Muscle layer of duodenum (tissue), 2 donors: ENCODE measurements around the gene ANKRD34B.

Experiments used
- H3K27ac ChIP-seq: one replicate; pipeline ENCODE4 v1.7.0; 2013; ENCODE audit warnings: mild to moderate bottlenecking, low read length
- H3K27me3 ChIP-seq: one replicate; pipeline ENCODE4 v1.7.0; 2013; ENCODE audit warnings: low read depth, mild to moderate bottlenecking, control low read depth, low read length
- H3K36me3 ChIP-seq, 2 donors: one replicate each; pipeline ENCODE4 v1.7.0; 2013; ENCODE audit warnings: low read length in 2 of 2, control low read depth in 1 of 2, mild to moderate bottlenecking in 1 of 2; ENCODE audit not compliant: insufficient read depth in 2 of 2, control insufficient read depth in 1 of 2
- H3K4me1 ChIP-seq, 2 donors: one replicate each; pipeline ENCODE4 v1.7.0; 2013; ENCODE audit warnings: low read length in 2 of 2, mild to moderate bottlenecking in 2 of 2, control low read depth in 1 of 2, moderate library complexity in 1 of 2; ENCODE audit not compliant: insufficient read depth in 2 of 2, control insufficient read depth in 1 of 2
- H3K4me3 ChIP-seq, 2 donors: one replicate each; pipeline ENCODE4 v1.7.0; 2013; ENCODE audit warnings: low read length in 2 of 2, low read depth in 1 of 2, mild to moderate bottlenecking in 1 of 2
- H3K9me3 ChIP-seq, 2 donors: one replicate each; pipeline ENCODE4 v1.7.0; 2013; ENCODE audit warnings: low read length in 2 of 2, control low read depth in 1 of 2, mild to moderate bottlenecking in 1 of 2; ENCODE audit not compliant: control insufficient read depth in 1 of 2
- donor health status: healthy.

Gene ANKRD34B

GRCh38 chr5:80569086-80569960 lies 757 bp downstream of the ANKRD34B start:
- peaks cover 9% of the 10 kb centered on the region for H3K27me3 ChIP-seq
- peak overlapping the region in 1 of 2 donors; percentile 68 for H3K4me3 ChIP-seq
- H3K27ac ChIP-seq = no peak overlapping the region
- H3K9me3 ChIP-seq = peaks cover 0 to 2% of the 10 kb centered on the region in 2 donors
- peaks cover 0 to 17% of the 10 kb centered on the region in 2 donors for H3K4me1 ChIP-seq
- H3K36me3 ChIP-seq = no peaks in the 10 kb centered on the region

DNA sequence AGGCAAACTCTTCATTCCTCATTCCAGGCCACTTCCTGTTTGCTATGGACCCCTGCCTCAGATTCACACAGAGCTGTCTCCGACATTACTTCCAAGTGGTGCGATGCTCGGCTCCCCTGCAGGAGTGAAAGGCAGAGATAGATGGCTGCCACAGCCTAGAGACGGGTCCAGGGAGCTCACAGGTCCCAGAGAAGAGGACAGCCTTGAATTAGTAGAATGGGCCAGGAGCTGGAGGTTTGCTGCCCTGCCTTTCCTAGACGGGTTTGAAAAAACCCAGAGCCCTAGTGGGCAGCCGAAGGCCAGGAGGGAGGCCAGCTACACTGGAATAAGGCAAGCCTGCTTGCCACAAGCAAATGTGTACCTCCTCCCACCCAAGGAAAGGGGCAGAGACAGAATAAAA lies 1.8 kb downstream of the ANKRD34B start:
- H3K27ac ChIP-seq = no peak overlapping the region
- H3K27me3 ChIP-seq = peaks cover 9% of the 10 kb centered on the region
- H3K36me3 ChIP-seq = no peaks in the 10 kb centered on the region
- H3K4me1 ChIP-seq = peaks cover 0 to 17% of the 10 kb centered on the region in 2 donors
- no peak overlapping the region for H3K4me3 ChIP-seq
- H3K9me3 ChIP-seq = peaks cover 0 to 2% of the 10 kb centered on the region in 2 donors

DNA sequence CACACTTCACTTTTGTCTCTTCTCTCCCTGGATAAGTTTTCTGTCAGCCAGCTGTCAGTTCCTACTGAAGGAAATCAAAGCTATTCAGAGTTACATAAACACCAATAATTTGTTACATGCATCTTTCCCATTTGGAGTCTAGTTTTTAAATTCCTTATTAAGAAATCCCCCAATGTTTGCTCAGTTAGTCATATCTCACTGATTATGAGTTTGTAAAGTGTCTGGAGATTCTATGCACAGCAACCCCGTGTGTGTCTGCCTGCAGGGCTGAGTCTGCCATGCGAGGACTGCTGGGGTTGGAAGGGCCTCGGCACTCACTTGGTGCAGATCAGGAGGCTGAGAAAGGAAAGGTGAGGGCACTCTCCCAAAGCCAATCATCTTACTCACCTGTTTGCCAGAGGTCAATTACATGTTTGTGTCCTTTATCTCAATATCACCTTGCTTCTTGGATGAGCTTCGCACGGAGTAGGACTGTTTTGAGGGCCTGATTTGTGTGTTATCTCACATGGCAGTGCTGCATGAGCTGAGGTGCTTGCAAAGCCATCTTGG lies 3.3 kb downstream of the ANKRD34B start:
- H3K4me1 ChIP-seq = peaks cover 0 to 17% of the 10 kb centered on the region in 2 donors
- H3K4me3 ChIP-seq = no peak overlapping the region
- no peaks in the 10 kb centered on the region for H3K36me3 ChIP-seq
- H3K27me3 ChIP-seq = peaks cover 9% of the 10 kb centered on the region
- no peak overlapping the region for H3K27ac ChIP-seq
- no peaks in the 10 kb centered on the region for H3K9me3 ChIP-seq

- H3K27ac ChIP-seq = no peak overlapping the region
- H3K27me3 ChIP-seq = peaks cover 9% of the 10 kb centered on the region
- H3K36me3 ChIP-seq = no peaks in the 10 kb centered on the region
These were observed 4.8 kb downstream of the ANKRD34B start for GRCh38 chr5:80565330-80565729.

DNA sequence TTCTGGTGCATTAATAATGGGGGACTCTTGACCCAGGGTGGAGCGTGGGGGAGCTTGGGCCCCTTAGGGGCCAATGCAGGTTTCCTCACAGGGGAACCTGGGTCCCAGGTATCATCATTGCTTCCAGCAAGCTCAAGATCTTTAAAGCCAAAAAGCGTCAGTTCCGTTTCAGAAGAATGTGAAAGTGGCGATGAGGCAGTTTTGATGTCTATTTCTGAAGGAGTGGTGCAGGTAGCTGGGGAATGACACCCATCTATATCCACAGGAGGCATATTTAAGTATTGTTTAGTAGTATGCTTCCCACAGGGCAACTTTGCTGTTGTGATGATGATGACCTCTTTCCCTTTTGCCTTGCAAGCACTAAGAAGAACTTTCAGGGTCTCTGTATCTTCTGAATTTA lies 10.8 kb downstream of the ANKRD34B start:
- Histone ChIP-seq H3K27ac (no peak overlapping the region), H3K4me3 (no peak overlapping the region), H3K9me3 (no peaks in the 10 kb centered on the region), H3K36me3 (no peaks in the 10 kb centered on the region), H3K4me1 (no peaks in the 10 kb centered on the region), H3K27me3 (no peaks in the 10 kb centered on the region)

More at GRCh38 chr5:80565330-80565729, 4.8 kb downstream of the ANKRD34B start:
- no peak overlapping the region for H3K4me3 ChIP-seq
- H3K9me3 ChIP-seq = no peaks in the 10 kb centered on the region
- peaks cover 0 to 14% of the 10 kb centered on the region in 2 donors for H3K4me1 ChIP-seq

DNA sequence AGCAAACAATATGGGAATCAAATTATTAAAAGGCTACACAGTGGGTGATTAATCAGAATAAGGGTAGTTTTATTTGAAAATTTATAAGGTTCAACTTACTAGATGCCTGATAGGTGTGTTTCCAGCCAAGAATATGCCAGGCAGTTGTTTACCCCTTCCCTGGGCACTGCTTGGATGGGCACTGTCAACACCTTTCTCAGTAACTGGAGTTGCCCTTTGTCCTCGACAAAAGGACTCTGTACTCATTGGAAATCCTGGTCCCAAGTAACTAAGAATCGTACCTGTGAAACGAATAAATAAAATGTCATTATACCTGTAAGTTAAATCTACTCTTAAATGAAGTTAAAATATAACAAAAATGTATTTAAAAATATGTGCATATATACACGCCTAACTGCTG lies 15.0 kb downstream of the ANKRD34B start:
- no peaks in the 10 kb centered on the region for H3K27me3 ChIP-seq
- no peak overlapping the region for H3K4me3 ChIP-seq
- H3K4me1 ChIP-seq = no peaks in the 10 kb centered on the region
- H3K9me3 ChIP-seq = no peaks in the 10 kb centered on the region
- no peak overlapping the region for H3K27ac ChIP-seq
- no peaks in the 10 kb centered on the region for H3K36me3 ChIP-seq

GRCh38 chr5:80554646-80555045 lies 15.4 kb downstream of the ANKRD34B start:
- no peaks in the 10 kb centered on the region for H3K4me1 ChIP-seq
- H3K9me3 ChIP-seq = no peaks in the 10 kb centered on the region
- no peaks in the 10 kb centered on the region for H3K36me3 ChIP-seq
- no peak overlapping the region for H3K4me3 ChIP-seq
- no peaks in the 10 kb centered on the region for H3K27me3 ChIP-seq
- no peak overlapping the region for H3K27ac ChIP-seq

DNA sequence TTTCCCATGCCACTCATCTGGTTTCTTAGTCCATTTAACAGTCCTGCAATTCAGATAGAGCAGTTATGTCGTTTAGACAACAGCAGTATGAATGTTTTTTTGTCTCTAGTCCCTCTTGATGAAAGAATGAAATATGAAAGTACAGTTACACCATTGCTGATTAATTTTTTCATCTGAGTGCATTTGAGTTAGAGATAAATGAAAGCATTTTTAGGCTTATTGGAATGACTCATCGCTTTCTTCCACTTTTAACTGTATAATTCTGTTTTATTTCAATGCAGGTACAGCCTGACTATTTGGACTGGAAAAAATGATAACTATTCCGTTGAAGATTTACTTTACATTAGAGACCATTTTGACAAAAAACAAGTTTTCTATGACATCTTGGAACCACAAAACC lies 28.7 kb downstream of the ANKRD34B start:
- Histone ChIP-seq H3K4me1 (no peaks in the 10 kb centered on the region), H3K27ac (no peak overlapping the region), H3K4me3 (no peak overlapping the region), H3K36me3 (no peaks in the 10 kb centered on the region), H3K27me3 (no peaks in the 10 kb centered on the region), H3K9me3 (peaks cover 0 to 5% of the 10 kb centered on the region in 2 donors)

DNA sequence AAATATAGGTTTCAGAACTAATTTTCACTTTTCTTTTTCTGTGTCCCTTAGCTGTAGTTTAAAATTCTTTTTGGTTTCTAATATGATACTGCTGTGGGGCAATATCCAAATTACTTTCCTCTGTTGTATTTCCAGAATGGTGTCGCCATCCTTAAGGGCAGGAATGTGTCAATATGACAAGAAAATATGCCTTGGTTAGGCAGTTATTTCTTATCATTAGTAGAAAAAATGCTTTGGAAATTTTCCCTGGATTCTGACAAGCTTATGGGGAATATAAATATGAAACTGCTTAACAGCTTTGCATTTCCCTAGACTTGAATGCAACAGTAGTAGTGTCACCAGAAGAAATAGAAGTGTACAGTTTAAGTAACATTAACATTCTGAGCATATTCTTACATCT lies 29.4 kb downstream of the ANKRD34B start:
- H3K4me3 ChIP-seq = no peak overlapping the region
- H3K27me3 ChIP-seq = no peaks in the 10 kb centered on the region
- no peaks in the 10 kb centered on the region for H3K4me1 ChIP-seq
- no peak overlapping the region for H3K27ac ChIP-seq
- H3K9me3 ChIP-seq = peaks cover 0 to 5% of the 10 kb centered on the region in 2 donors
- H3K36me3 ChIP-seq = no peaks in the 10 kb centered on the region

DNA sequence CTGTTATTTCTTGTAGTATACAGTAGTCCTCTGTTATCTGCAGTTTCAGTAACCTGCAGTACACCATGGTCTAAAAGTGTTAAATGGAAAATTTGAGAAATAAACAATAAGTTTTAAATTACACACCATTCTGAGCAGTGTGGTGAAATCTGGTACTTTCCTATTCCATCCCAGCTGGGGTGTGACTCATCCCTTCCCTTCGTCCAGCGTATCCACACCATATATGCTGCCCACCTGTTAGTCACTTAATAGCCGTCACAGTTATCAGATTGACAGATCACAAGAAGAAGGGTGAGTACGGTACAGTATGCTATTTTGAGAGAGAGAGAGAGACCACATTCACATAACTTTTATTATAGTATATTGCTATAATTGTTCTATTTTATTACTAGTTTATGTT lies 53.3 kb downstream of the ANKRD34B start:
- Histone ChIP-seq H3K27me3 (no peaks in the 10 kb centered on the region), H3K4me1 (no peaks in the 10 kb centered on the region), H3K36me3 (peaks cover 0 to 4% of the 10 kb centered on the region in 2 donors), H3K27ac (no peak overlapping the region), H3K4me3 (no peak overlapping the region), H3K9me3 (no peaks in the 10 kb centered on the region)

GRCh38 chr5:80509362-80509761 lies 60.7 kb downstream of the ANKRD34B start:
- H3K9me3 ChIP-seq = no peaks in the 10 kb centered on the region
- H3K27ac ChIP-seq = no peak overlapping the region
- H3K4me3 ChIP-seq = no peak overlapping the region
- no peaks in the 10 kb centered on the region for H3K36me3 ChIP-seq
- no peaks in the 10 kb centered on the region for H3K27me3 ChIP-seq
- no peaks in the 10 kb centered on the region for H3K4me1 ChIP-seq
